GM21786 (cell line): ENCODE measurements around the gene MDP1.
A peak's percentile ranks its signal among the peaks of the same experiment; 100 is the strongest.
"Not testable (repeated sequence)": the region's sequence is repeated elsewhere in the genome, so short reads cannot be mapped to it uniquely, and the experiment has no call there.

Experiments used
- ATAC-seq: cut with Tn5 transposase; IDR thresholded peaks from one replicate; pipeline ENCODE4 v1.9.1; 2021; ENCODE audit not compliant: unreplicated experiment

MDP1 gene

GRCh38 chr14:24232121-24232644 lies 16.3 kb upstream of the MDP1 start, which contains the start of gene NEDD8:
TSS of gene NEDD8 (minus strand) at chr14:24232367. CDS start at chr14:24232267, 100 bp downstream.
- peak; percentile 73 for ATAC-seq

- ATAC-seq: peak; percentile 7
Observed at GRCh38 chr14:24231263-24232120, 15.6 kb upstream of the MDP1 start.

GRCh38 chr14:24228902-24229301 lies 13.0 kb upstream of the MDP1 start:
- no peak for ATAC-seq

GRCh38 chr14:24226473-24226872 lies 10.6 kb upstream of the MDP1 start:
- no peak for ATAC-seq

GRCh38 chr14:24224618-24225071 lies 8.8 kb upstream of the MDP1 start:
- ATAC-seq: no peak

- ATAC-seq: not testable (repeated sequence)
Observed at GRCh38 chr14:24222987-24223386, 7.1 kb upstream of the MDP1 start.

- ATAC-seq: no peak
Observed at GRCh38 chr14:24219521-24219920, 3.7 kb upstream of the MDP1 start.

GRCh38 chr14:24219080-24219479 lies 3.2 kb upstream of the MDP1 start:
- no peak for ATAC-seq

GRCh38 chr14:24216876-24217275 lies 1.0 kb upstream of the MDP1 start:
- ATAC-seq: not testable (repeated sequence)

- ATAC-seq: no peak
Observed at GRCh38 chr14:24216345-24216699, 456 bp upstream of the MDP1 start.

GRCh38 chr14:24213866-24214662 lies 1.8 kb downstream of the MDP1 start:
- no peak for ATAC-seq

GRCh38 chr14:24212924-24213865 lies 2.7 kb downstream of the MDP1 start, which contains the start of gene CHMP4A:
TSS of gene CHMP4A (minus strand) at chr14:24213488. CDS start at chr14:24213439, 49 bp downstream.
- ATAC-seq: peak; percentile 84

GRCh38 chr14:24211311-24211710 lies 4.6 kb downstream of the MDP1 start:
- ATAC-seq: no peak

GRCh38 chr14:24207625-24208024 lies 8.2 kb downstream of the MDP1 start:
- no peak for ATAC-seq

- ATAC-seq: no peak
Observed at GRCh38 chr14:24207104-24207551, 8.7 kb downstream of the MDP1 start.

- ATAC-seq: no peak
Observed at GRCh38 chr14:24206260-24207103, 9.4 kb downstream of the MDP1 start.

- ATAC-seq: no peak
Observed at GRCh38 chr14:24204163-24205146, 11.4 kb downstream of the MDP1 start.

GRCh38 chr14:24203249-24203886 lies 12.5 kb downstream of the MDP1 start:
- not testable (repeated sequence) for ATAC-seq
